Measurements from ENCODE around the gene ZNF792. TPM values are rescaled to one million over a fixed set of nuclear protein-coding genes. Genes with fewer than 3 reads are reported as not detected.
"Not testable (repeated sequence)": the region's sequence is repeated elsewhere in the genome, so short reads cannot be mapped to it uniquely, and the experiment has no call there.

ZNF792 gene
- total and polyA plus RNA-seq, 4 donors: 2.0 to 17.2 (median 5.9) TPM

GRCh38 chr19:35000338-35000646 is 36.3 kb upstream of the ZNF792 start:
- H3K9ac ChIP-seq (ENCODE audit: insufficient read depth in 1 of 2, low read length in 2 of 2): no peak overlapping the region
- H3K27ac ChIP-seq (ENCODE audit: low read depth in 1 of 2, low read length in 1 of 2): peak overlapping the region; percentile 64 to 89
- H3K9me3 ChIP-seq (ENCODE audit: control insufficient read depth in 4 of 4, insufficient read depth in 3 of 4, low read length in 3 of 4): no peaks in the 10 kb centered on the region
- peaks cover 0 to 3% (median under 1%) of the 10 kb centered on the region in 4 donors for H3K36me3 ChIP-seq (ENCODE audit: control insufficient read depth in 4 of 4, insufficient read depth in 4 of 4, low read length in 4 of 4)
- ATAC-seq (ENCODE audit: insufficient read depth, low FRiP score) (no peak), DNase-seq (no peak)
- no peaks in the 10 kb centered on the region for H3K27me3 ChIP-seq (ENCODE audit: control insufficient read depth in 3 of 3, insufficient read depth in 3 of 3, low read length in 2 of 3)
- WGBS, 2 donors: 0 to 1% methylated on average over 11 to 37 of the region's 37 CpGs
- peak overlapping the region; percentile 75 for H3K4me3 ChIP-seq
- TF ChIP-seq, protein P1, sequence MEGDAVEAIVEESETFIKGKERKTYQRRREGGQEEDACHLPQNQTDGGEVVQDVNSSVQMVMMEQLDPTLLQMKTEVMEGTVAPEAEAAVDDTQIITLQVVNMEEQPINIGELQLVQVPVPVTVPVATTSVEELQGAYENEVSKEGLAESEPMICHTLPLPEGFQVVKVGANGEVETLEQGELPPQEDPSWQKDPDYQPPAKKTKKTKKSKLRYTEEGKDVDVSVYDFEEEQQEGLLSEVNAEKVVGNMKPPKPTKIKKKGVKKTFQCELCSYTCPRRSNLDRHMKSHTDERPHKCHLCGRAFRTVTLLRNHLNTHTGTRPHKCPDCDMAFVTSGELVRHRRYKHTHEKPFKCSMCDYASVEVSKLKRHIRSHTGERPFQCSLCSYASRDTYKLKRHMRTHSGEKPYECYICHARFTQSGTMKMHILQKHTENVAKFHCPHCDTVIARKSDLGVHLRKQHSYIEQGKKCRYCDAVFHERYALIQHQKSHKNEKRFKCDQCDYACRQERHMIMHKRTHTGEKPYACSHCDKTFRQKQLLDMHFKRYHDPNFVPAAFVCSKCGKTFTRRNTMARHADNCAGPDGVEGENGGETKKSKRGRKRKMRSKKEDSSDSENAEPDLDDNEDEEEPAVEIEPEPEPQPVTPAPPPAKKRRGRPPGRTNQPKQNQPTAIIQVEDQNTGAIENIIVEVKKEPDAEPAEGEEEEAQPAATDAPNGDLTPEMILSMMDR (IDR thresholded peaks at IDR 0.05; ENCODE audit: control extremely low read depth, extremely low read depth): no peak
- H3K4me1 ChIP-seq (ENCODE audit: control insufficient read depth in 5 of 5, insufficient read depth in 5 of 5, low read length in 5 of 5): peaks cover 0 to 40% (median 14%) of the 10 kb centered on the region in 5 donors

DNA sequence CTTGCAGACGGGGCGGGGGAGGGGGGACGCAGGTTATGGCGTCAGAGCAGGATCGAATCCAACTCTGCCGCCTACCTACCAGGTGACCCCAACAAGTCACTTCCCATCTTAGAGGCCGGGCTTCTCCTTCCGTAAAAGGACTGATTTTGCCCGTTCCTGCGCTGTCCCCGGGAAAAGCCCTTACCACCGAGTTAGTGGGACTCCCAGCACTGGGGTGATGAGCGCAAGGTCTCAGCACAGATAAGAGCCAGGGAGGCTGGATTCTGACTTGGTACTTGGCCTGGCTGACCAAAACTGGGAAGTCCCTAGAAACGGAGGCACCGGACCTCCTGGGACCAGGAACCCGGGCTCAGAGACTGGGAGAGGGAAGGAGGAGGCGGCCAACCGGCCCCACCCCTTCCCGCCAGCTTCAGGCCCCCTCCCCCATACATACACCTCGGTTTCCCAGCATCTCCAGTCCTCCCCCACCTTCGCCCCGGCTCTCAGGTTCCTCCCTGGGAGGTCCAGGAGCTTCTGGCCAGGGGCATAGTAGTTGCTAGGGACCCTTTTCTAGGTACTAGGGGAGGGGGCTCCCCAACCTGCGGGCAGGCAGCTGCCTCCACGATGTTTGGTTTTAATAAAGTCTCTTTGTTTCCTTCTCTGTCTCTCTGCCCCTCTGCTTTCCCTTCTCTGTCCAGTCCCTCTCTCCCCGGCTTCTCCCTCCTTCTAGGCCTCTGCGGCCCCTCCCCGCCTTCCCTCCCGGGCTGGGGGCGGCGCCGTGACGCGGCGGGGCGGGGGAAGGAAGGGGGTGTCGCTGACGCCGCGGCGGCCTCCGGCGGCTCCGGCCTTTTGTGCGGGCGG is 35.7 kb upstream of the ZNF792 start, which contains the start of gene GRAMD1A:
GRAMD1A (plus strand) TSS at position 826 of the 840 bp plus-strand sequence. CDS start 156 bp downstream, outside the sequence.
- Histone ChIP-seq H3K36me3 (ENCODE audit: control insufficient read depth in 4 of 4, insufficient read depth in 4 of 4, low read length in 4 of 4) (peaks cover 0 to 3% (median under 1%) of the 10 kb centered on the region in 4 donors), H3K27ac (ENCODE audit: low read depth in 1 of 2, low read length in 1 of 2) (peak within 1 kb of the TSS; percentile 64 to 99), H3K4me3 (peak within 1 kb of the TSS; percentile 81), H3K27me3 (ENCODE audit: control insufficient read depth in 3 of 3, insufficient read depth in 3 of 3, low read length in 2 of 3) (no peaks in the 10 kb centered on the region), H3K4me1 (ENCODE audit: control insufficient read depth in 5 of 5, insufficient read depth in 5 of 5, low read length in 5 of 5) (peaks cover 0 to 40% (median 9%) of the 10 kb centered on the region in 5 donors), H3K9ac (ENCODE audit: insufficient read depth in 1 of 2, low read length in 2 of 2) (peak within 1 kb of the TSS; percentile 70 to 95), H3K9me3 (ENCODE audit: control insufficient read depth in 4 of 4, insufficient read depth in 3 of 4, low read length in 3 of 4) (no peaks in the 10 kb centered on the region)
- TF ChIP-seq, protein P1 (IDR thresholded peaks at IDR 0.05; ENCODE audit: control extremely low read depth, extremely low read depth): no peak
- ATAC-seq (ENCODE audit: insufficient read depth, low FRiP score) (peak; percentile 83), DNase-seq (peak; percentile 92 to 94 (median 93))
- WGBS, 2 donors: 2 to 3% methylated on average over 24 to 45 of the region's 45 CpGs

DNA sequence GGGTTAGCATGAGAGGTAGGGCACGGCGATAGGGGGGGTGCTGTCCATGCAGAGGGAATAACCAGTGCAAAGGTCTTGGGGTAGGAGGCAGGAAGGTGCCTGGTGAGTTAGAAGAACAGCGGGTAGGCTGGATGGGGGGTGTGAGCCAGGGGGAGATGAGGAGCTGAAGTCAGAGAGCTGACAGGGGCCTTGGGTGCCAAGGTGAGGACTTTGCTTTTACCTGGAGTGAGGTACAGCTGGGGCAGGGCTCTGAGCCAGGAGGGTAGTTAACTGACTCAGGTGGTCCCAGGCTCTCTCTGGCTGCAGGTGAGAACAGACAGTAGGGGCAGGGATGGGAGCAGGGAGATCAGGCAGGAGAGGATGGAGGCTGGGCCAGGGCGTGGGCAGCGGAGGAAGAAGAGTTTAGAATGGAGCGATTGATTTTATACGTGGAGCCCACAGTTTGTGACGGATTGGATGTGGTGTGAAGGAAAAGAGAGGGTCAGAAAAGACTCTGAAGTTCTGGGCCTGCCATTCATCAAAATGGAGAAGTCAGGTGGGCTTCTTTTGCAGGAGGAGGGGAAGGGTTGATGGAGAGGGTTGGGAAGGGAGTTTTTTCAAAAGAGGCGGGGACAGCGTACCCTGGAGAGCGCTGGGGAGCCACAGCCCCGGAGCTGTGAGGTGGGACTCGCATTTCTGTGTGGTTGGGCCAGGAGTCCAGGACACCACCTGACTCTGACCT is 34.9 kb upstream of the ZNF792 start:
- TF ChIP-seq, protein P1 (IDR thresholded peaks at IDR 0.05; ENCODE audit: control extremely low read depth, extremely low read depth): no peak
- ATAC-seq (ENCODE audit: insufficient read depth, low FRiP score) (no peak), DNase-seq (no peak)
- WGBS, 2 donors: 43 to 45% methylated on average over 13 of the region's 13 CpGs
- Histone ChIP-seq H3K9me3 (ENCODE audit: control insufficient read depth in 4 of 4, insufficient read depth in 3 of 4, low read length in 3 of 4) (no peaks in the 10 kb centered on the region), H3K4me3 (peak overlapping the region; percentile 18), H3K9ac (ENCODE audit: insufficient read depth in 1 of 2, low read length in 2 of 2) (peak overlapping the region; percentile 70 to 95), H3K4me1 (ENCODE audit: control insufficient read depth in 5 of 5, insufficient read depth in 5 of 5, low read length in 5 of 5) (peaks cover 0 to 40% (median 9%) of the 10 kb centered on the region in 5 donors), H3K27ac (ENCODE audit: low read depth in 1 of 2, low read length in 1 of 2) (peak overlapping the region; percentile 64 to 99), H3K36me3 (ENCODE audit: control insufficient read depth in 4 of 4, insufficient read depth in 4 of 4, low read length in 4 of 4) (peaks cover 0 to 3% (median under 1%) of the 10 kb centered on the region in 4 donors), H3K27me3 (ENCODE audit: control insufficient read depth in 3 of 3, insufficient read depth in 3 of 3, low read length in 2 of 3) (no peaks in the 10 kb centered on the region)

DNA sequence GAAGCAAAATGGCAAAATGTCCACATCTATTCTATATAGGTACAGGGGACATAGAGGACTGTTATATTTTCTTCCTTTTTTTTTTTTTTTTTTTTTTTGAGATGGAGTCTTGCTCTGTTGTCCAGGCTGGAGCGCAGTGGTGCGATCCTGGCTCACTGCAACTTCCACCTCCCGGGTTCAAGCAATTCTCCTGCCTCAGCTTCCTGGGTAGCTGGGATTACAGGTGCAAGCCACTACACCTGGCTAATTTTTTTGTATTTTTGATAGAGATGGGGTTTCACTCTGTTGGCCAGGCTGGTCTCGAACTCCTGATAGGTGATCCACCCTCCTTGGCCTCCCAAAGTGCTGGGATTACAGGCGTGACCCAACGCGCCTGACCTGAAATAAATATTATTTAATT is 34.2 kb upstream of the ZNF792 start:
- not testable (repeated sequence) for H3K27ac ChIP-seq (ENCODE audit: low read depth in 1 of 2, low read length in 1 of 2); DNase-seq

More for the DNA sequence above, 34.2 kb upstream of the ZNF792 start:
- peaks cover 0 to 34% (median 9%) of the 10 kb centered on the region in 5 donors for H3K4me1 ChIP-seq (ENCODE audit: control insufficient read depth in 5 of 5, insufficient read depth in 5 of 5, low read length in 5 of 5)
- not testable (repeated sequence) for ATAC-seq (ENCODE audit: insufficient read depth, low FRiP score); H3K27me3 ChIP-seq (ENCODE audit: control insufficient read depth in 3 of 3, insufficient read depth in 3 of 3, low read length in 2 of 3); H3K36me3 ChIP-seq (ENCODE audit: control insufficient read depth in 4 of 4, insufficient read depth in 4 of 4, low read length in 4 of 4); H3K9ac ChIP-seq (ENCODE audit: insufficient read depth in 1 of 2, low read length in 2 of 2); H3K4me3 ChIP-seq; H3K9me3 ChIP-seq (ENCODE audit: control insufficient read depth in 4 of 4, insufficient read depth in 3 of 4, low read length in 3 of 4)
- 92 to 93% methylated on average over 6 to 7 of the region's 7 CpGs for WGBS, 2 donors
